IMR-90 (cell line): ENCODE results near the gene MARS1.

Source experiments
- CTCF ChIP-seq: conservative IDR thresholded peaks from 2 replicates; pipeline ENCODE4 v1.5.1; 2012; ENCODE audit warnings: mild to moderate bottlenecking, low read depth, low read length, improper control_type of control experiment
- FOS ChIP-seq: fragments of 150-350 bp; IDR thresholded peaks from 2 replicates; pipeline ENCODE4 v1.6.1; 2016; ENCODE audit warnings: low read depth, low read length
- POLR2A ChIP-seq: IDR thresholded peaks from 2 replicates; pipeline ENCODE4 v1.6.1; 2012; ENCODE audit warnings: mild to moderate bottlenecking, low read depth, low read length

GRCh38 chr12:57454213-57454565, 33.7 kb upstream of the MARS1 start:
- TF ChIP-seq CTCF (no peak), FOS (no peak), POLR2A (no peak)
